PFSK-1 (cell line): Measurements from ENCODE around the gene DPM1.

Source experiments
- FOXP2 ChIP-seq: optimal IDR thresholded peaks from 2 replicates; pipeline ENCODE3; 2011; ENCODE audit warnings: borderline replicate concordance, control low read depth, inconsistent platforms; ENCODE audit not compliant: insufficient read depth; ENCODE audit errors: extremely low read length, extremely low read depth
- POLR2AphosphoS5 ChIP-seq: IDR thresholded peaks from 2 replicates; pipeline ENCODE4 v1.6.1; 2012; ENCODE audit warnings: low read depth, mild to moderate bottlenecking, control low read depth, low read length, moderate library complexity
- SIN3A ChIP-seq: IDR thresholded peaks from 2 replicates; pipeline ENCODE4 v1.6.1; 2012; ENCODE audit warnings: mild to moderate bottlenecking, low read length, moderate library complexity, borderline replicate concordance; ENCODE audit not compliant: insufficient read depth
- TAF1 ChIP-seq: IDR thresholded peaks from 2 replicates; pipeline ENCODE4 v1.6.1; 2012; ENCODE audit warnings: low read length, control low read depth, borderline replicate concordance; ENCODE audit not compliant: insufficient read depth
- TF ChIP-seq, protein P1 (sequence below), 2 experiments: IDR thresholded peaks; 2 replicates each; pipeline versions ENCODE4 v1.6.1 to v1.8.0; 2011 to 2012; ENCODE audit warnings: low read depth in 2 of 2, low read length in 2 of 2, control low read depth in 1 of 2, inconsistent platforms in 1 of 2, mild to moderate bottlenecking in 1 of 2, moderate library complexity in 1 of 2; ENCODE audit not compliant: insufficient read depth in 1 of 2

DPM1 gene

DNA sequence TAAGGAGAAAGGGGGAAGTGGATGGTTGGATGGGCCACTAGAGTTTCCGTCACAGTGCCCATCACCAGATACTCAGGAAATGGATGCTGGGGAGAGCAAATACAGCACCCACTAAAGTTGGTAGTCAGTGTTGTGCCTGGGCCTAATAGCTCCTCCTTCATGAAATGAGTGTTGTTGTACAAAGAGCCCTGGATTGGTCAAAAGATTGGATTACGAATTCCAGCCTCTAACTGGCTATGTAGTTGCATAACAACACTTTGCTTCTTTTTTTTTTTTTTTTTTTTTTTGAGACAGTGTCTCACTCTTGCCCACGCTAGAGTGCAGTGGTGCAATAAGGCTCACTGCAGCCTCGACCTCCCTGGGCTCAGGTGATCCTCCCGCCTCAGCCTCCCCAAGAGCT, 37.2 kb upstream of the DPM1 start:
- TF ChIP-seq, protein P1, sequence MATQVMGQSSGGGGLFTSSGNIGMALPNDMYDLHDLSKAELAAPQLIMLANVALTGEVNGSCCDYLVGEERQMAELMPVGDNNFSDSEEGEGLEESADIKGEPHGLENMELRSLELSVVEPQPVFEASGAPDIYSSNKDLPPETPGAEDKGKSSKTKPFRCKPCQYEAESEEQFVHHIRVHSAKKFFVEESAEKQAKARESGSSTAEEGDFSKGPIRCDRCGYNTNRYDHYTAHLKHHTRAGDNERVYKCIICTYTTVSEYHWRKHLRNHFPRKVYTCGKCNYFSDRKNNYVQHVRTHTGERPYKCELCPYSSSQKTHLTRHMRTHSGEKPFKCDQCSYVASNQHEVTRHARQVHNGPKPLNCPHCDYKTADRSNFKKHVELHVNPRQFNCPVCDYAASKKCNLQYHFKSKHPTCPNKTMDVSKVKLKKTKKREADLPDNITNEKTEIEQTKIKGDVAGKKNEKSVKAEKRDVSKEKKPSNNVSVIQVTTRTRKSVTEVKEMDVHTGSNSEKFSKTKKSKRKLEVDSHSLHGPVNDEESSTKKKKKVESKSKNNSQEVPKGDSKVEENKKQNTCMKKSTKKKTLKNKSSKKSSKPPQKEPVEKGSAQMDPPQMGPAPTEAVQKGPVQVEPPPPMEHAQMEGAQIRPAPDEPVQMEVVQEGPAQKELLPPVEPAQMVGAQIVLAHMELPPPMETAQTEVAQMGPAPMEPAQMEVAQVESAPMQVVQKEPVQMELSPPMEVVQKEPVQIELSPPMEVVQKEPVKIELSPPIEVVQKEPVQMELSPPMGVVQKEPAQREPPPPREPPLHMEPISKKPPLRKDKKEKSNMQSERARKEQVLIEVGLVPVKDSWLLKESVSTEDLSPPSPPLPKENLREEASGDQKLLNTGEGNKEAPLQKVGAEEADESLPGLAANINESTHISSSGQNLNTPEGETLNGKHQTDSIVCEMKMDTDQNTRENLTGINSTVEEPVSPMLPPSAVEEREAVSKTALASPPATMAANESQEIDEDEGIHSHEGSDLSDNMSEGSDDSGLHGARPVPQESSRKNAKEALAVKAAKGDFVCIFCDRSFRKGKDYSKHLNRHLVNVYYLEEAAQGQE (IDR thresholded peaks at IDR 0.05; ENCODE audit: insufficient read depth in 1 of 2, low read depth in 2 of 2, low read length in 2 of 2) = no peak
- TF ChIP-seq FOXP2 (no peak), POLR2AphosphoS5 (no peak), TAF1 (no peak), SIN3A (no peak)

DNA sequence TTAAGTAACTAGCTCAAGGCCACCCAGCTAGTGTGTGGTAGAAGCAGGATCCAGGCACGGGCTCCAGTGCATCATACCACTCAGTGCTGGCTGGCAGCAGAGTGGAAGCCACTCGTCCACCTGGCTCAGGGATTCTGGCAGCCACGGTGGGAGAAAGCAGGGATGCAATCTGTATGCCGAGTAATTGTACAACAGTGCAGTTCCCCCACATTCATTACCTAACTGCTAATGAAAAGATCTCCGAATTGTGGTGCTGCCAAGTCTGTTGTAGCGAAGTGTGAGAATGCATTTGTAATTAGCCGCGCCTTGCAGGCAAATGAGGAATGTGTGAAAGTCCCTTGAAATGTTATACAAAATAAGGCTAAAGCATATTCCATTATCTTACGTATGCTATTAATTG, 35.5 kb upstream of the DPM1 start:
- TF ChIP-seq FOXP2 (no peak), SIN3A (no peak), TAF1 (no peak), POLR2AphosphoS5 (no peak)
- TF ChIP-seq, protein P1 (IDR thresholded peaks at IDR 0.05; ENCODE audit: insufficient read depth in 1 of 2, low read depth in 2 of 2, low read length in 2 of 2) = no peak

GRCh38 chr20:50992733-50993457, 34.6 kb upstream of the DPM1 start:
- TF ChIP-seq SIN3A (no peak), FOXP2 (no peak), POLR2AphosphoS5 (no peak), TAF1 (no peak)
- TF ChIP-seq, protein P1 (IDR thresholded peaks at IDR 0.05; ENCODE audit: insufficient read depth in 1 of 2, low read depth in 2 of 2, low read length in 2 of 2) = no peak

- TF ChIP-seq POLR2AphosphoS5 (no peak), TAF1 (no peak), SIN3A (no peak), FOXP2 (no peak)
- TF ChIP-seq, protein P1 (IDR thresholded peaks at IDR 0.05; ENCODE audit: insufficient read depth in 1 of 2, low read depth in 2 of 2, low read length in 2 of 2) = no peak
Observed at GRCh38 chr20:50992336-50992732, 34.0 kb upstream of the DPM1 start.

GRCh38 chr20:50991076-50991475, 32.7 kb upstream of the DPM1 start:
- TF ChIP-seq, protein P1 (IDR thresholded peaks at IDR 0.05; ENCODE audit: insufficient read depth in 1 of 2, low read depth in 2 of 2, low read length in 2 of 2) = no peak
- no peak for TF ChIP-seq SIN3A
- no peak for TF ChIP-seq POLR2AphosphoS5
- TF ChIP-seq FOXP2 = no peak
- TF ChIP-seq TAF1 = no peak
